SK-N-SH (cell line): ENCODE results near the gene SLC35F6. TPM values are rescaled to one million over a fixed set of nuclear protein-coding genes. Genes with fewer than 3 reads are reported as not detected.

Source experiments
- CTCF ChIA-PET: fragments of 300-600, 350-600 bp; formaldehyde crosslinking; extraction: SDS; loops from one replicate; lab custom pipeline; 2021; lab: Yijun Ruan, JAX
- POLR2A ChIA-PET: fragments of 350-600 bp; sonication (Branson Sonifier 250); formaldehyde crosslinking; extraction: SDS; loops from one replicate; lab custom pipeline; 2020; ENCODE audit warnings: antibody characterized with exemption, inconsistent platforms; lab: Yijun Ruan, JAX
- DNase-seq: peaks from one replicate; pipeline ENCODE4 v3.0.0; 2012
- H2AFZ ChIP-seq: fragments of 200-600 bp; sonication (generic); 2 replicates; pipeline ENCODE4 v1.8.1; 2016; ENCODE audit warnings: antibody characterized with exemption, mild to moderate bottlenecking, low read depth
- H3F3A ChIP-seq: fragments of 200-600 bp; sonication (generic); replicated peaks from 2 replicates; pipeline ENCODE3; 2016; ENCODE audit warnings: antibody characterized with exemption, mild to moderate bottlenecking; ENCODE audit not compliant: insufficient read depth
- H3K27ac ChIP-seq, 2 experiments: fragments of 200-500 bp in 1 of 2; fragments of 200-600 bp in 1 of 2; sonication (Bioruptor generic) in 1 of 2; sonication (generic), shearing (Covaris generic) in 1 of 2; 2 replicates each; pipeline versions ENCODE4 v1.5.1 to v1.6.1; 2014 to 2016; ENCODE audit warnings: low read depth in 2 of 2, inconsistent platforms in 1 of 2, low read length in 1 of 2, mild to moderate bottlenecking in 1 of 2, mixed read lengths in 1 of 2
- H3K27me3 ChIP-seq: fragments of 200-600 bp; sonication (generic), shearing (Covaris generic); 2 replicates; pipeline ENCODE4 v1.6.1; 2016; ENCODE audit warnings: mixed run types; ENCODE audit not compliant: insufficient read depth
- H3K36me3 ChIP-seq, 2 experiments: fragments of 200-500 bp in 1 of 2; fragments of 200-600 bp in 1 of 2; sonication (Bioruptor generic) in 1 of 2; sonication (generic) in 1 of 2; replicated peaks in 1 of 2; 2 replicates each; pipeline versions ENCODE3 to v1.5.1; 2014 to 2016; ENCODE audit warnings: low read length in 1 of 2, mild to moderate bottlenecking in 1 of 2; ENCODE audit not compliant: insufficient read depth in 2 of 2, control insufficient read depth in 1 of 2
- H3K4me1 ChIP-seq, 2 experiments: fragments of 200-500 bp in 1 of 2; fragments of 200-600 bp in 1 of 2; sonication (Bioruptor generic) in 1 of 2; sonication (generic), shearing (Covaris generic) in 1 of 2; 2 replicates each; pipeline versions ENCODE4 v1.5.1 to v1.6.1; 2014 to 2016; ENCODE audit warnings: low read depth in 1 of 2, low read length in 1 of 2, mixed run types in 1 of 2; ENCODE audit not compliant: insufficient read depth in 2 of 2, control insufficient read depth in 1 of 2
- H3K4me2 ChIP-seq: fragments of 200-600 bp; sonication (generic), shearing (Covaris generic); 2 replicates; pipeline ENCODE4 v1.6.1; 2017; ENCODE audit warnings: mixed run types
- H3K4me3 ChIP-seq, 2 experiments: fragments of 200-500 bp in 1 of 2; fragments of 200-600 bp in 1 of 2; sonication (Bioruptor generic) in 1 of 2; sonication (generic), shearing (Covaris generic) in 1 of 2; 2 replicates each; pipeline versions ENCODE4 v1.5.1 to v1.8.1; 2014 to 2016; ENCODE audit warnings: low read depth in 2 of 2, inconsistent platforms in 1 of 2, low read length in 1 of 2, mild to moderate bottlenecking in 1 of 2, mixed read lengths in 1 of 2, moderate library complexity in 1 of 2
- H3K79me2 ChIP-seq: fragments of 200-600 bp; sonication (generic); 2 replicates; pipeline ENCODE4 v1.8.1; 2017; ENCODE audit warnings: mild to moderate bottlenecking; ENCODE audit not compliant: insufficient read depth
- H3K9ac ChIP-seq: fragments of 200-600 bp; sonication (generic); 2 replicates; pipeline ENCODE4 v1.6.1; 2017; ENCODE audit warnings: mixed run types
- H3K9me2 ChIP-seq: fragments of 200-600 bp; sonication (generic); 2 replicates; pipeline ENCODE4 v1.6.1; 2017; ENCODE audit warnings: mixed run types
- H3K9me3 ChIP-seq: fragments of 200-600 bp; sonication (generic); 2 replicates; pipeline ENCODE4 v1.6.1; 2017; ENCODE audit warnings: mixed run types, mild to moderate bottlenecking, moderate library complexity
- H4K20me1 ChIP-seq: fragments of 200-600 bp; sonication (generic); 2 replicates; pipeline ENCODE4 v1.6.1; 2017; ENCODE audit warnings: mild to moderate bottlenecking, mixed run types; ENCODE audit not compliant: insufficient read depth
- EP300 ChIP-seq, 2 experiments: IDR thresholded peaks; 2 replicates each; pipeline versions ENCODE4 v1.4.0 to v1.6.1; 2012; ENCODE audit warnings: borderline replicate concordance in 1 of 2, low read depth in 1 of 2, low read length in 1 of 2
- FOSL2 ChIP-seq: IDR thresholded peaks from 2 replicates; pipeline ENCODE4 v1.4.0; 2012; ENCODE audit warnings: low read depth, mild to moderate bottlenecking, moderate library complexity, borderline replicate concordance
- FOXM1 ChIP-seq: IDR thresholded peaks from 2 replicates; pipeline ENCODE4 v1.4.0; 2012; ENCODE audit warnings: low read depth, mild to moderate bottlenecking
- GABPA ChIP-seq: IDR thresholded peaks from 2 replicates; pipeline ENCODE4 v1.4.0; 2012; ENCODE audit warnings: low read depth, mild to moderate bottlenecking
- JUND ChIP-seq: IDR thresholded peaks from 2 replicates; pipeline ENCODE4 v1.4.0; 2012
- MEF2A ChIP-seq: IDR thresholded peaks from 2 replicates; pipeline ENCODE4 v1.4.0; 2012; ENCODE audit warnings: low read depth, borderline replicate concordance
- MXI1 ChIP-seq: IDR thresholded peaks from 2 replicates; pipeline ENCODE4 v1.6.1; 2012; ENCODE audit warnings: mild to moderate bottlenecking, low read depth, low read length, improper control_type of control experiment
- POLR2AphosphoS5 ChIP-seq: IDR thresholded peaks from 2 replicates; pipeline ENCODE4 v1.6.1; 2012; ENCODE audit warnings: low read depth, low read length
- RAD21 ChIP-seq: IDR thresholded peaks from 2 replicates; pipeline ENCODE4 v1.6.1; 2012; ENCODE audit warnings: mild to moderate bottlenecking, low read length
- RCOR1 ChIP-seq: fragments of 150-350 bp; IDR thresholded peaks from 2 replicates; pipeline ENCODE4 v1.6.1; 2017; ENCODE audit warnings: antibody characterized with exemption, low read length
- SMC3 ChIP-seq: IDR thresholded peaks from 2 replicates; pipeline ENCODE4 v1.6.1; 2012; ENCODE audit warnings: low read depth, low read length, improper control_type of control experiment
- TAF1 ChIP-seq: IDR thresholded peaks from 2 replicates; pipeline ENCODE4 v1.6.1; 2012; ENCODE audit warnings: low read depth, mild to moderate bottlenecking, low read length, moderate library complexity, borderline replicate concordance
- WGBS: methylation state at CpG from one replicate; pipeline ENCODE4 v1.1.6; 2017; ENCODE audit warnings: low lambda C conversion rate; 5-methylcytosine and 5-hydroxymethylcytosine counted together
- polyA plus RNA-seq, 3 experiments: library from polyadenylated mRNA; depleted of rRNA; stranded (reverse); fragments of >200 nt; gene quantifications; 2 replicates each; pipeline ENCODE4 v1.2.3, GENCODE V29; 2012
- TF ChIP-seq, protein P1 (sequence below): IDR thresholded peaks from 2 replicates; pipeline ENCODE4 v1.4.0; 2012; ENCODE audit warnings: low read depth, borderline replicate concordance
- TF ChIP-seq, protein P2 (sequence below): IDR thresholded peaks from 2 replicates; pipeline ENCODE4 v1.4.0; 2012; ENCODE audit warnings: low read depth
- TF ChIP-seq, protein P3 (sequence below): IDR thresholded peaks from 2 replicates; pipeline ENCODE4; 2012
- TF ChIP-seq, protein P4 (sequence below): fragments of 150-350 bp; IDR thresholded peaks from 2 replicates; pipeline ENCODE4 v1.6.1; 2017; ENCODE audit warnings: antibody characterized with exemption, low read length, low read depth, borderline replicate concordance
- TF ChIP-seq, protein P5 (sequence below): IDR thresholded peaks from 2 replicates; pipeline ENCODE4 v1.4.0; 2012; ENCODE audit warnings: low read depth, borderline replicate concordance

Gene SLC35F6
- polyA plus RNA-seq, 1 of the 3 experiments (the other 2 are of a cell fraction): 16.0 TPM

DNA sequence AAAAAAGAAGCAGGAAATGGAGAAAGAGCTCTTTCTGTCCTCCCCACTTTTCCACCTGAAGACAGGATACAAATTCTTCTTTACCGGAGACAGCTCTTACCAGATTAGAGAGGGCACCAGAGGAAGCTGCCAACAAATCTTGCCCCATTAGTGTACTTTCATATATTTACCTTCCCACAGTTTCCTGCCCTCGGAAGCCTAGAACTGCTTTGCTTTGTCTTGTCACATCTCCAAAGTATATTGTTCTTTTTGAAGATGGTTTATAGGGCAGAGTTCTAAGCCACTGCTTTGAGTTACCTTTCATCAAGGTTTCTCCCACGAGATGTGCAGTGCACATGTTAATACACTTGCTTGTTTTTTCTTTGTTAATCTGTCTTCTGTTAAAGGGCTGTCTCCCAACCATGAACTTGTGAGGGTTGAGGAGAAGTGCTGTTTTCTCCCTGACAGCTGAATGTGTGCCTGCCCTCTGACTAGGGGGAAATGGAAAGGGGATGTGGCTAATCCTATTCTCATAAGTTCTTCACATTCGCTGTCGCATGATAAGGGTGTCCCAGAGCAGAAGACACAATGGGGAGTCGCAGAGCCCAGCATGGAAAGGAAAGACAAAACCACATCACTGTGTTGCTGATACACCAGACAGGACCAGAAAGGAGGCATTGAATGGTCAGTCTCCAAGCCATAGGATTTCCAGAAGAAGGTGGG, 45.9 kb downstream of the SLC35F6 start:
- Histone ChIP-seq H3K79me2 (no peaks in the 10 kb centered on the region), H3K36me3 (no peaks in the 10 kb centered on the region), H3K9ac (no peak overlapping the region), H3K4me1 (peaks cover 0 to 6% of the 10 kb centered on the region in 2 experiments; a peak in 2 of 4 replicates), H3F3A (peaks cover 16% of the 10 kb centered on the region), H3K9me2 (no peaks in the 10 kb centered on the region), H3K4me3 (no peak overlapping the region), H3K9me3 (no peaks in the 10 kb centered on the region), H2AFZ (no peak overlapping the region), H3K4me2 (no peak overlapping the region), H4K20me1 (no peaks in the 10 kb centered on the region), H3K27me3 (no peaks in the 10 kb centered on the region), H3K27ac (no peak overlapping the region)
- DNase-seq: no peak
- POLR2A ChIA-PET: no interaction called here
- TF ChIP-seq MXI1: no peak
- TF ChIP-seq TAF1: no peak
- TF ChIP-seq, protein P1, sequence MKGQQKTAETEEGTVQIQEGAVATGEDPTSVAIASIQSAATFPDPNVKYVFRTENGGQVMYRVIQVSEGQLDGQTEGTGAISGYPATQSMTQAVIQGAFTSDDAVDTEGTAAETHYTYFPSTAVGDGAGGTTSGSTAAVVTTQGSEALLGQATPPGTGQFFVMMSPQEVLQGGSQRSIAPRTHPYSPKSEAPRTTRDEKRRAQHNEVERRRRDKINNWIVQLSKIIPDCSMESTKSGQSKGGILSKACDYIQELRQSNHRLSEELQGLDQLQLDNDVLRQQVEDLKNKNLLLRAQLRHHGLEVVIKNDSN: no peak
- TF ChIP-seq MEF2A: no peak
- TF ChIP-seq RAD21: no peak
- no peak for TF ChIP-seq EP300 (IDR thresholded peaks at IDR 0.05; ENCODE audit: borderline replicate concordance in 1 of 2, low read depth in 1 of 2, low read length in 1 of 2)
- TF ChIP-seq SMC3: no peak
- no peak for TF ChIP-seq FOXM1
- no peak for TF ChIP-seq RCOR1
- TF ChIP-seq, protein P2, sequence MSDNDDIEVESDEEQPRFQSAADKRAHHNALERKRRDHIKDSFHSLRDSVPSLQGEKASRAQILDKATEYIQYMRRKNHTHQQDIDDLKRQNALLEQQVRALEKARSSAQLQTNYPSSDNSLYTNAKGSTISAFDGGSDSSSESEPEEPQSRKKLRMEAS: no peak
- no peak for TF ChIP-seq POLR2AphosphoS5
- TF ChIP-seq, protein P3, sequence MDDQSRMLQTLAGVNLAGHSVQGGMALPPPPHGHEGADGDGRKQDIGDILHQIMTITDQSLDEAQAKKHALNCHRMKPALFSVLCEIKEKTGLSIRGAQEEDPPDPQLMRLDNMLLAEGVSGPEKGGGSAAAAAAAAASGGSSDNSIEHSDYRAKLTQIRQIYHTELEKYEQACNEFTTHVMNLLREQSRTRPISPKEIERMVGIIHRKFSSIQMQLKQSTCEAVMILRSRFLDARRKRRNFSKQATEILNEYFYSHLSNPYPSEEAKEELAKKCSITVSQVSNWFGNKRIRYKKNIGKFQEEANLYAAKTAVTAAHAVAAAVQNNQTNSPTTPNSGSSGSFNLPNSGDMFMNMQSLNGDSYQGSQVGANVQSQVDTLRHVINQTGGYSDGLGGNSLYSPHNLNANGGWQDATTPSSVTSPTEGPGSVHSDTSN: no peak
- TF ChIP-seq FOSL2: no peak
- TF ChIP-seq, protein P4, sequence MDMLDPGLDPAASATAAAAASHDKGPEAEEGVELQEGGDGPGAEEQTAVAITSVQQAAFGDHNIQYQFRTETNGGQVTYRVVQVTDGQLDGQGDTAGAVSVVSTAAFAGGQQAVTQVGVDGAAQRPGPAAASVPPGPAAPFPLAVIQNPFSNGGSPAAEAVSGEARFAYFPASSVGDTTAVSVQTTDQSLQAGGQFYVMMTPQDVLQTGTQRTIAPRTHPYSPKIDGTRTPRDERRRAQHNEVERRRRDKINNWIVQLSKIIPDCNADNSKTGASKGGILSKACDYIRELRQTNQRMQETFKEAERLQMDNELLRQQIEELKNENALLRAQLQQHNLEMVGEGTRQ: no peak
- no peak for TF ChIP-seq GABPA
- TF ChIP-seq, protein P5, sequence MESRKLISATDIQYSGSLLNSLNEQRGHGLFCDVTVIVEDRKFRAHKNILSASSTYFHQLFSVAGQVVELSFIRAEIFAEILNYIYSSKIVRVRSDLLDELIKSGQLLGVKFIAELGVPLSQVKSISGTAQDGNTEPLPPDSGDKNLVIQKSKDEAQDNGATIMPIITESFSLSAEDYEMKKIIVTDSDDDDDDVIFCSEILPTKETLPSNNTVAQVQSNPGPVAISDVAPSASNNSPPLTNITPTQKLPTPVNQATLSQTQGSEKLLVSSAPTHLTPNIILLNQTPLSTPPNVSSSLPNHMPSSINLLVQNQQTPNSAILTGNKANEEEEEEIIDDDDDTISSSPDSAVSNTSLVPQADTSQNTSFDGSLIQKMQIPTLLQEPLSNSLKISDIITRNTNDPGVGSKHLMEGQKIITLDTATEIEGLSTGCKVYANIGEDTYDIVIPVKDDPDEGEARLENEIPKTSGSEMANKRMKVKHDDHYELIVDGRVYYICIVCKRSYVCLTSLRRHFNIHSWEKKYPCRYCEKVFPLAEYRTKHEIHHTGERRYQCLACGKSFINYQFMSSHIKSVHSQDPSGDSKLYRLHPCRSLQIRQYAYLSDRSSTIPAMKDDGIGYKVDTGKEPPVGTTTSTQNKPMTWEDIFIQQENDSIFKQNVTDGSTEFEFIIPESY: no peak
- no peak for TF ChIP-seq JUND
- 74% methylated on average over 6 of the region's 6 CpGs for WGBS
- CTCF ChIA-PET: interaction anchor here (0.5 to 1.5 kb wide), 5 partner anchors 12 to 1476 kb away, joined by 3 to 4 read pairs (median 3); no protein-coding TSS in a partner anchor
